Measurements from ENCODE around the gene ZNF862. TPM values are rescaled to one million over a fixed set of nuclear protein-coding genes. Genes with fewer than 3 reads are reported as not detected.

The ZNF862 gene
- total RNA-seq, 6 donors from 2014 or later: 7.1 to 31.4 (median 16.7) TPM

Small RNA genes within 50 kb of the gene (small RNA-seq; reads per million reads assigned to genes)
- gene AC093458.1: 0 reads per million in 4 donors

Other genes starting within 250 kb of the ZNF862 start
- 10 to 100 TPM in 5 of 6 donors, 1 to 10 TPM in 1; 8.2 to 41.2 (median 17.4) TPM for gene ZNF467, start 64.8 kb upstream of the ZNF862 start, total RNA-seq
- gene ATP6V0E2, start 35.6 kb downstream of the ZNF862 start, total RNA-seq: 10 to 100 TPM in 5 of 6 donors, 1 to 10 TPM in 1; 5.2 to 34.1 (median 25.2) TPM